Thyroid gland (tissue), 4 donors: ENCODE measurements around the gene ABHD2.
"Not testable (repeated sequence)": the region's sequence is repeated elsewhere in the genome, so short reads cannot be mapped to it uniquely, and the experiment has no call there.

Experiments
- CTCF ChIP-seq, 6 experiments: fragments of 200-600 bp in 3 of 6; fragments of 450-650 bp in 3 of 6; sonication (generic) in 3 of 6; IDR thresholded peaks; one replicate each; pipeline ENCODE4 v1.5.1; 2016 to 2019; ENCODE audit warnings: antibody characterized with exemption in 6 of 6, mild to moderate bottlenecking in 2 of 6, inconsistent platforms in 1 of 6, moderate library complexity in 1 of 6
- POLR2A ChIP-seq, 2 donors: fragments of 450-650 bp; IDR thresholded peaks; one replicate each; pipeline ENCODE4 v1.6.1; 2017; ENCODE audit warnings: antibody characterized with exemption in 2 of 2, mild to moderate bottlenecking in 2 of 2, moderate library complexity in 1 of 2

GRCh38 chr15:89135387-89136077 lies 47.3 kb downstream of the ABHD2 start:
- TF ChIP-seq CTCF, POLR2A (IDR thresholded peaks at IDR 0.05): not testable (repeated sequence)
